Subcutaneous abdominal adipose tissue (tissue), 5 donors: ENCODE data around the gene HOXC5.

Source experiments
- H3K27ac ChIP-seq: one replicate; pipeline ENCODE4 v1.7.0; 2013; ENCODE audit warnings: low read depth, mild to moderate bottlenecking, inconsistent platforms, low read length, moderate library complexity
- H3K27me3 ChIP-seq, 5 donors: one replicate each; pipeline ENCODE4 v1.7.0; 2013; ENCODE audit warnings: low read length in 5 of 5, inconsistent platforms in 1 of 5; ENCODE audit not compliant: control insufficient read depth in 5 of 5, insufficient read depth in 4 of 5
- H3K36me3 ChIP-seq, 5 donors: one replicate each; pipeline ENCODE4 v1.7.0; 2013; ENCODE audit warnings: low read length in 5 of 5; ENCODE audit not compliant: control insufficient read depth in 5 of 5, insufficient read depth in 5 of 5
- H3K4me1 ChIP-seq, 5 donors: one replicate each; pipeline ENCODE4 v1.7.0; 2013; ENCODE audit warnings: low read length in 5 of 5, mild to moderate bottlenecking in 3 of 5, moderate library complexity in 1 of 5; ENCODE audit not compliant: control insufficient read depth in 5 of 5, insufficient read depth in 5 of 5
- H3K4me3 ChIP-seq, 5 donors: one replicate each; pipeline ENCODE4 v1.7.0; 2013; ENCODE audit warnings: low read length in 5 of 5, low read depth in 1 of 5
- H3K9ac ChIP-seq, 5 donors: one replicate each; pipeline ENCODE4 v1.7.0; 2013; ENCODE audit warnings: low read length in 5 of 5, mild to moderate bottlenecking in 4 of 5, moderate library complexity in 3 of 5
- H3K9me3 ChIP-seq, 5 donors: one replicate each; pipeline ENCODE4 v1.7.0; 2013; ENCODE audit warnings: low read length in 5 of 5; ENCODE audit not compliant: control insufficient read depth in 5 of 5
- donor health status: healthy.
- donor health status: healthy.
- donor health status: healthy.
- donor health status: healthy.
- donor health status: healthy.

HOXC5 gene

GRCh38 chr12:54026640-54027441 is 6.0 kb upstream of the HOXC5 start:
- Histone ChIP-seq H3K27ac (peak overlapping the region; percentile 92), H3K9me3 (no peaks in the 10 kb centered on the region), H3K36me3 (no peaks in the 10 kb centered on the region), H3K9ac (peak overlapping the region in 3 of 5 donors; percentile 59 to 86 (median 73)), H3K27me3 (peaks cover 0 to 53% (median 2%) of the 10 kb centered on the region in 5 donors), H3K4me1 (peaks cover 3 to 94% (median 89%) of the 10 kb centered on the region in 5 donors), H3K4me3 (peak overlapping the region in 3 of 5 donors; percentile 11 to 40 (median 21))

- H3K4me1 ChIP-seq: peaks cover 5 to 94% (median 89%) of the 10 kb centered on the region in 5 donors
- H3K9ac ChIP-seq: peak overlapping the region in 2 of 5 donors; percentile 73 to 86
- H3K4me3 ChIP-seq: peak overlapping the region in 1 of 5 donors; percentile 21
- no peaks in the 10 kb centered on the region for H3K9me3 ChIP-seq
- H3K27ac ChIP-seq: peak overlapping the region; percentile 92
- H3K27me3 ChIP-seq: peaks cover 0 to 58% (median 2%) of the 10 kb centered on the region in 5 donors
- H3K36me3 ChIP-seq: no peaks in the 10 kb centered on the region
Measured at GRCh38 chr12:54027442-54027786, 5.4 kb upstream of the HOXC5 start.

- peak within 1 kb of the TSS; percentile 34 to 86 (median 56) for H3K9ac ChIP-seq
Measured at GRCh38 chr12:54028314-54029201, 4.3 kb upstream of the HOXC5 start, which contains the start of gene HOXC6. HOXC6 (plus strand) TSS chr12:54028440; CDS start chr12:54028522, 82 bp downstream.

GRCh38 chr12:54029529-54030441 is 3.1 kb upstream of the HOXC5 start:
- Histone ChIP-seq H3K4me1 (peaks cover 4 to 90% (median 85%) of the 10 kb centered on the region in 5 donors), H3K36me3 (no peaks in the 10 kb centered on the region), H3K27ac (peak overlapping the region; percentile 93), H3K9me3 (no peaks in the 10 kb centered on the region), H3K27me3 (peaks cover 0 to 56% (median 12%) of the 10 kb centered on the region in 5 donors), H3K9ac (peak overlapping the region; percentile 35 to 88 (median 56)), H3K4me3 (peak overlapping the region; percentile 44 to 68 (median 56))

More at GRCh38 chr12:54028314-54029201, 4.3 kb upstream of the HOXC5 start, which contains the start of gene HOXC6:
- Histone ChIP-seq H3K4me3 (peak within 1 kb of the TSS; percentile 45 to 80 (median 66)), H3K36me3 (no peaks in the 10 kb centered on the region), H3K27ac (peak within 1 kb of the TSS; percentile 92), H3K4me1 (peaks cover 5 to 94% (median 89%) of the 10 kb centered on the region in 5 donors), H3K9me3 (no peaks in the 10 kb centered on the region), H3K27me3 (peaks cover 0 to 61% (median 6%) of the 10 kb centered on the region in 5 donors)

- Histone ChIP-seq H3K9me3 (no peaks in the 10 kb centered on the region), H3K27me3 (peaks cover 0 to 60% (median 15%) of the 10 kb centered on the region in 5 donors), H3K27ac (peak overlapping the region; percentile 93), H3K4me3 (peak overlapping the region in 2 of 5 donors; percentile 29 to 56), H3K36me3 (no peaks in the 10 kb centered on the region), H3K9ac (peak overlapping the region in 3 of 5 donors; percentile 51 to 85 (median 74)), H3K4me1 (peaks cover 2 to 88% (median 84%) of the 10 kb centered on the region in 5 donors)
Measured at GRCh38 chr12:54030442-54030801, 2.4 kb upstream of the HOXC5 start.

- Histone ChIP-seq H3K27me3 (peaks cover 0 to 63% (median 15%) of the 10 kb centered on the region in 5 donors), H3K9ac (peak overlapping the region in 4 of 5 donors; percentile 51 to 85 (median 65)), H3K4me1 (peaks cover 2 to 83% (median 79%) of the 10 kb centered on the region in 5 donors), H3K27ac (peak overlapping the region; percentile 93), H3K36me3 (no peaks in the 10 kb centered on the region), H3K9me3 (no peaks in the 10 kb centered on the region), H3K4me3 (peak overlapping the region; percentile 29 to 56 (median 40))
Measured at GRCh38 chr12:54030889-54031471, 1.9 kb upstream of the HOXC5 start.

- H3K9ac ChIP-seq: peak overlapping the region in 4 of 5 donors; percentile 51 to 85 (median 65)
- no peaks in the 10 kb centered on the region for H3K9me3 ChIP-seq
- no peaks in the 10 kb centered on the region for H3K36me3 ChIP-seq
- H3K27me3 ChIP-seq: peaks cover 0 to 60% (median 15%) of the 10 kb centered on the region in 5 donors
- H3K27ac ChIP-seq: peak overlapping the region; percentile 93
- H3K4me3 ChIP-seq: peak overlapping the region; percentile 29 to 56 (median 40)
- peaks cover 2 to 78% (median 74%) of the 10 kb centered on the region in 5 donors for H3K4me1 ChIP-seq
Measured at GRCh38 chr12:54031480-54031879, 1.4 kb upstream of the HOXC5 start.

- Histone ChIP-seq H3K27ac (peak overlapping the region; percentile 93), H3K27me3 (peaks cover 0 to 56% (median 17%) of the 10 kb centered on the region in 5 donors), H3K9ac (peak overlapping the region in 3 of 5 donors; percentile 51 to 85 (median 74)), H3K9me3 (no peaks in the 10 kb centered on the region), H3K4me3 (peak overlapping the region in 2 of 5 donors; percentile 56 to 74), H3K4me1 (peaks cover 5 to 77% (median 74%) of the 10 kb centered on the region in 5 donors), H3K36me3 (no peaks in the 10 kb centered on the region)
Measured at GRCh38 chr12:54032086-54032619, 697 bp upstream of the HOXC5 start.
